ENCODE results near the gene C1orf210. TPM values are rescaled to one million over a fixed set of nuclear protein-coding genes. Genes with fewer than 3 reads are reported as not detected.

The C1orf210 gene
- total RNA-seq, 3 donors from 2014 or later (not counting 1 experiment from before 2014, with no cell fraction given) = not detected

GRCh38 chr1:43241413-43241836, 44.0 kb downstream of the C1orf210 start:
- ATAC-seq = no peak
- H3K4me3 Mint-ChIP-seq = no peak overlapping the region
- intact Hi-C loops (cut with micrococcal nuclease) = no loop called here
- no peaks in the 10 kb centered on the region for H3K4me1 Mint-ChIP-seq
- Histone ChIP-seq H3K9me3 (ENCODE audit: control insufficient read depth, insufficient read depth, low read length) (no peaks in the 10 kb centered on the region), H3K36me3 (ENCODE audit: control insufficient read depth, insufficient read depth, low read length) (no peaks in the 10 kb centered on the region), H3K27ac (ENCODE audit: low read length) (no peak overlapping the region), H3K27me3 (ENCODE audit: control insufficient read depth, insufficient read depth, low read length) (no peaks in the 10 kb centered on the region), H3K4me1 (ENCODE audit: control insufficient read depth, insufficient read depth, low read length) (peaks cover 4% of the 10 kb centered on the region), H3K4me3 (ENCODE audit: low read length) (no peak overlapping the region)
- H3K9me3 Mint-ChIP-seq = no peaks in the 10 kb centered on the region
- no peaks in the 10 kb centered on the region for H3K36me3 Mint-ChIP-seq
- DNase-seq = no peak
- H3K27ac Mint-ChIP-seq = no peak overlapping the region
- 69% methylated on average over 6 of the region's 6 CpGs for WGBS (ENCODE audit: insufficient coverage)
- no peak for TF ChIP-seq CTCF (IDR thresholded peaks at IDR 0.05)
- H3K27me3 Mint-ChIP-seq (ENCODE audit: low read depth in 2 of 2) = peaks cover 0 to 5% of the 10 kb centered on the region in 2 donors

GRCh38 chr1:43239484-43239883, 45.9 kb downstream of the C1orf210 start:
- Histone ChIP-seq H3K4me3 (ENCODE audit: low read length) (no peak overlapping the region), H3K9me3 (ENCODE audit: control insufficient read depth, insufficient read depth, low read length) (no peaks in the 10 kb centered on the region), H3K27me3 (ENCODE audit: control insufficient read depth, insufficient read depth, low read length) (no peaks in the 10 kb centered on the region), H3K27ac (ENCODE audit: low read length) (no peak overlapping the region), H3K36me3 (ENCODE audit: control insufficient read depth, insufficient read depth, low read length) (no peaks in the 10 kb centered on the region), H3K4me1 (ENCODE audit: control insufficient read depth, insufficient read depth, low read length) (peaks cover 4% of the 10 kb centered on the region)
- no peak for ATAC-seq
- intact Hi-C loops (cut with micrococcal nuclease) = no loop called here
- Mint-ChIP-seq H3K27me3 (ENCODE audit: low read depth in 2 of 2) (peaks cover 0 to 2% of the 10 kb centered on the region in 2 donors), H3K36me3 (no peaks in the 10 kb centered on the region), H3K27ac (no peak overlapping the region), H3K4me1 (no peaks in the 10 kb centered on the region), H3K4me3 (no peak overlapping the region), H3K9me3 (no peaks in the 10 kb centered on the region)
- no peak for TF ChIP-seq CTCF (IDR thresholded peaks at IDR 0.05)
- DNase-seq = no peak
- 25% methylated on average over 3 of the region's 3 CpGs for WGBS (ENCODE audit: insufficient coverage)

- ATAC-seq = no peak
- no peak for TF ChIP-seq CTCF (IDR thresholded peaks at IDR 0.05)
- 81% methylated on average over 3 of the region's 3 CpGs for WGBS (ENCODE audit: insufficient coverage)
- Mint-ChIP-seq H3K27ac (no peak overlapping the region), H3K9me3 (no peaks in the 10 kb centered on the region), H3K4me1 (no peaks in the 10 kb centered on the region), H3K4me3 (no peak overlapping the region), H3K36me3 (no peaks in the 10 kb centered on the region), H3K27me3 (ENCODE audit: low read depth in 2 of 2) (peaks cover 0 to 2% of the 10 kb centered on the region in 2 donors)
- Histone ChIP-seq H3K9me3 (ENCODE audit: control insufficient read depth, insufficient read depth, low read length) (no peaks in the 10 kb centered on the region), H3K4me1 (ENCODE audit: control insufficient read depth, insufficient read depth, low read length) (peaks cover 4% of the 10 kb centered on the region), H3K36me3 (ENCODE audit: control insufficient read depth, insufficient read depth, low read length) (no peaks in the 10 kb centered on the region), H3K27ac (ENCODE audit: low read length) (no peak overlapping the region), H3K4me3 (ENCODE audit: low read length) (no peak overlapping the region), H3K27me3 (ENCODE audit: control insufficient read depth, insufficient read depth, low read length) (no peaks in the 10 kb centered on the region)
- no peak for DNase-seq
- intact Hi-C loops (cut with micrococcal nuclease) = no loop called here
These were observed 46.4 kb downstream of the C1orf210 start for GRCh38 chr1:43238991-43239469.

GRCh38 chr1:43238085-43238484, 47.3 kb downstream of the C1orf210 start:
- H3K36me3 Mint-ChIP-seq = no peaks in the 10 kb centered on the region
- H3K4me1 Mint-ChIP-seq = no peaks in the 10 kb centered on the region
- ATAC-seq = no peak
- no peak overlapping the region for H3K27ac Mint-ChIP-seq
- Histone ChIP-seq H3K4me3 (ENCODE audit: low read length) (no peak overlapping the region), H3K4me1 (ENCODE audit: control insufficient read depth, insufficient read depth, low read length) (peaks cover 4% of the 10 kb centered on the region), H3K36me3 (ENCODE audit: control insufficient read depth, insufficient read depth, low read length) (no peaks in the 10 kb centered on the region), H3K9me3 (ENCODE audit: control insufficient read depth, insufficient read depth, low read length) (no peaks in the 10 kb centered on the region), H3K27ac (ENCODE audit: low read length) (no peak overlapping the region), H3K27me3 (ENCODE audit: control insufficient read depth, insufficient read depth, low read length) (no peaks in the 10 kb centered on the region)
- no peak for TF ChIP-seq CTCF (IDR thresholded peaks at IDR 0.05)
- DNase-seq = peak in 1 of 2 donors; percentile 45
- no peaks in the 10 kb centered on the region for H3K9me3 Mint-ChIP-seq
- H3K4me3 Mint-ChIP-seq = no peak overlapping the region
- intact Hi-C loops (cut with micrococcal nuclease) = no loop called here
- WGBS (ENCODE audit: insufficient coverage) = 30% methylated on average over 5 of the region's 5 CpGs
- H3K27me3 Mint-ChIP-seq (ENCODE audit: low read depth in 2 of 2) = peaks cover 0 to 4% of the 10 kb centered on the region in 2 donors

Data from natural killer cell (primary cell).